DMS153 treated with DMSO at 0.1 percent for 48 hours (cell line): ENCODE measurements around the gene LRMDA.

ENCODE experiments used
- DNase-seq: peaks from one replicate; lab custom pipeline; 2025; ENCODE audit not compliant: unreplicated experiment; lab: John Stamatoyannopoulos, UW

LRMDA gene

DNA sequence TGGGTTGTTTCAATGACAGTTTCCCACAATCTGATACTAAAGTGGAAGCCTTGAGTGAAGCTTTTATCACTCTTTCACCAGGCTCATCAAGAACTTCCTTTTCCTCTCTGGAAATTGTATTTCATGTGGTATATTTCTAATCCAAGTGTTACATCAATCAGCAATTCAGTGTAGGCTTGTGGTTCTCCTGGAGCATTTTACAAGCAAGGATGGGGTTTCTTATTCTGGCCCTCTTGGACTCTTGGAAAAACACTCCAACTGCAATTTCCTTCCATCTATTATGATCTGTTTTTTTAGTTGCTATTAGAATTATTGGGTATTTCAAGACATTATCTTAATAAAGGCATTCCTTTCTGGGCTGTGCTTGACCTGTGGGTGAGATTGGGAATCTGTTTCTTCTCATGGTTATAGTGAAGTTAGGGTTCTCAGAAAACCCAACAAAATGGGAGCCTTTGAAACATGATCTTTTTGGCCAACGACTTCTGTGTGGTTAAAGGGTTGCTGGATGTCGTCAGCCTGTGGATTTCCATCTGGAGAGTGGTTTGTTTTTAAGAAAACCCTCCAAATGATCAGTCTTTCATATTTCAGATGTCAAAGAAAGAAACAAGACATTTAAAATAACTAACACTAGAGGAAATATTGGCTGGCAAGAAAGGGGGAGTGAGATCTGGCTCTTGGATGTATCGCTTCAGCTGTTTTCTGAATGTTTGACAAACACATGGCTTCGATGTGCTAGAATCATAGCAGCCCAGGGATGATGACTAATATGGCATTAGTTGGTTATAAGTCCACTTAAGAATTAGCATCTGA lies 540.2 kb downstream of the LRMDA start:
- DNase-seq: no peak

DNA sequence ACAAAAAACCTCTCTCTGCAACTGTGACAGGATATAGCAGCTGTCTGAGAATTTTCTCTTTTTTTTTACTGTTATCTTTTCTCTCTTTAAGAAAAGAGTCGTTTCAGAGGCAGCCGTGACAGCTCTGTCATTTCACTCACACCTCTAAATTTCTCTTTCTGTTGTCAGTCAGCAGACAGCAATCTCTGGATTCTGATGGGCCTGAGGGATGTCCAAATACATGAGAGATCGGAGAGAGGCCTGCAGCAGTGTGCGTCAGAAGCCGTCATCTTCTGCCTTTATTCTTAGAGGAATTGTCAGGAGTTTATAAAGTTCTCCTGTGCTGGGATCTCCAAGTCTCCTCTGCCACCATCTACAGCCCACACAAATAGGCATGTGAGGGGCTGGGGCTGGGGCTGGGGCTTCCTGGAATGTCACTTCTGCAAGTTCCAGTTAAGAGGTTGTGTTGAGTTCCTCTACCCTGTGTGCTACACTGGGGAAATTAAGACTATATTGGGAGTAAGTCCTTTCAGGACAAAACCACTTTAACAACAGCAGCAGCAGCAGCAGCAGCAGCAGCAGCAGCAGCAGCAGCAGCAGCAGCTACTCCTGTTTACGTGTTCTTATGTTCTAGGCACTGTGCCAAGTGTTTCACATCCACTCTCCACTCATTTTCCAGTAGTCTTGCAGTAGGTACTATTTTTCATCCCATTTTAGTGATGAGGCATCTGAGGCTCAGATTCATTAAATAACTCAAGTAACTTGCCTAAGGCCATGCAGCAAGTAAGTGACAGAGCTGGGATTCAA lies 541.3 kb downstream of the LRMDA start:
- DNase-seq: peak; percentile 49

DNA sequence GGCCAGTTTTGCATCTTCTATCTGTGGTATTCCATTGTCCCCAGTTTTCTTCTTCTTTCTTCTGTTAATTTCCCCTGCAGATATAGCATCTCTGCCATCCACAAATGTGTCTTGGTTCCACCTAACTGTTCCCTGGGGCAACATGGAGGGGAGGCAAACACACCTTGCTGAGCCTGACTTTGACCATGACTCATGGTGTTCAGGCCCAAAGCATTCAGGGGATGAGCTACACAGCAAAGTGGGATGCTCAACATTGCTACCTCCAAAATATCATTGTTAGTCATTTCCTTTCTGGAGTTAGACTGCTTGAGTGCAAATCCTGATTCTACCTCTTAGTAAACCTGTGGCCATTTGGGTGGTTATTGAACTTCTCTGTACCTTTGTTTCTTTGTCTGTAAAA lies 542.7 kb downstream of the LRMDA start:
- DNase-seq: no peak

DNA sequence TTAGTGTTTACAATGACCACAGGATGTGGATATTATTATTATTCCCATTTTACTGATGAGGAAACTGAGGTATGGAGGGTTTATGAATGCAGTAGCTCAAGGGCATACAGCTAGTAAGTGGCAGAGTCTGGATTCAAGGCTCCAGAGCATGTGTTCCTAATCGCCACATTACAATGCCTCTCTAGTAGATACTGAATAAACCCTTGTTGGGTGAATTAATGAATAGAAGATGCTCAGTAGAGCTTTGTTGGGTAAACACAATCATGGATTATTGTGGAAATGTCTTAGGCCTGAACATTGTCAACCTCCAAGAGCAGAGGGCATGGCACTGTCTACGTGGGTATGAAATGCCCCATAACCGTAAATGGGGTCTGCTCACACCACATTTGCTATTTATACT lies 545.3 kb downstream of the LRMDA start:
- no peak for DNase-seq

DNA sequence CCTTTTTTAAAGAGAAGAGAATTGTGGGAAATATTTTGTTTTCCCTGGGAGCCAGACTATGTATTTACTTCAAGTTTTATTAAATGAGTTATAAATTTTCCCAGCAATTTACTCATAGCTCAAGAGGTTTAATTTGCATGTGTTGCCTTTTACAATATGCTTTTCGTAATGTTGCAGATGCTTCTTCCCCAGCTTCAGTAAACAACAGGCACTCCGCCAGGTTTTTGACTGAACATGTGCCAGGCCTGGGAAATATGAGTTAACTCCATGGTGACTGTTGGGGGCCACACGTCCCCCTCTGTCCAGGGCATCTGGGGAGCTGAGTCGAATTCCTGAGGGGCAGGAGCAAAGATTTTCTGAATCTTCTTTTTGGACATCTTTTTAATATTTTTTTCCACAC lies 545.7 kb downstream of the LRMDA start:
- DNase-seq: no peak

DNA sequence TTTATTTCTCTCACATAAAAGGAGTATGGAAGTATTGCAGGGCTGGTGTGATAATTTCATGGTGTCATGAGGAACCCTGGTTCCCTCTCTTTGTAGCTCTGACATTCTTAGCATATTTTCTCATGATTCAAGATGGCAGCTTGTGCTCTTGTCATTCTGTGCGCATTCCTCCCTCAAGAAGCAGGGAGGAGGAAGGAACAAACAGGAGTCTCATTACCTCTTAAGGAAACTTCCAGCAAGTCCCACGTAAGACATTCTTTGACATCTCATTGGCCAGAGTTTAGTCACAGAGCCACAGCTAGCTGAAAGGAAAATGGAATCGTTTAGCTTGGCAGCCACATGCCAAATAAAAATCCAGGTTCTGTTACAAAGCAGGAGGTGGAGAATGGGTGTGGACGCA lies 546.8 kb downstream of the LRMDA start:
- DNase-seq: no peak

DNA sequence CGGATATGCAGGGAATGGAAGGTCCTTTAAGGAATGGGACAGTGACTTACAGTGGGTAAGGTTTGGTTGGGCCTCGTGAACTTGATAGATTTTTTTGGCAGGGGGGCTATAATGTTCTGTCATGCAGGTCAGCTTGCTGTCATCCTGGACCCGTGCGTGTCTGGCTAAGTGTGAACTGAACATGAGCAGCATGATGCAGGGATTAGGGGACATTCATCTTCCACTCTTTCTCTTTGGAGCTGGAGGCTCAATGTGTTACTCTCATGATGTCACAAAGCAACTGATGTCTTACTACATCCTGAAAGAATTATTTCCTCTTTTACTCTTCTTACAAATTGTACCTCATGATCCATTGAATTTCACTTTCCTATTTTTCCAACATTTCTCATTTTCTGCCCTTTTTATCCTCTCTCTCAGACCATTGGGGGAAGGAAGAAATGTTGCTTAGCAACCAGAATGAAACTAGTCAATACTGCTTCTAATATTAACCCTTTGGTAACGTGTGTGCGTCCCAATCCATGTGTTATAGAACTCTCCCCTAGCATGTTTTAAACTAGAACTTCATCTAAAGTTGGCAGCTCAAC lies 549.1 kb downstream of the LRMDA start:
- no peak for DNase-seq

DNA sequence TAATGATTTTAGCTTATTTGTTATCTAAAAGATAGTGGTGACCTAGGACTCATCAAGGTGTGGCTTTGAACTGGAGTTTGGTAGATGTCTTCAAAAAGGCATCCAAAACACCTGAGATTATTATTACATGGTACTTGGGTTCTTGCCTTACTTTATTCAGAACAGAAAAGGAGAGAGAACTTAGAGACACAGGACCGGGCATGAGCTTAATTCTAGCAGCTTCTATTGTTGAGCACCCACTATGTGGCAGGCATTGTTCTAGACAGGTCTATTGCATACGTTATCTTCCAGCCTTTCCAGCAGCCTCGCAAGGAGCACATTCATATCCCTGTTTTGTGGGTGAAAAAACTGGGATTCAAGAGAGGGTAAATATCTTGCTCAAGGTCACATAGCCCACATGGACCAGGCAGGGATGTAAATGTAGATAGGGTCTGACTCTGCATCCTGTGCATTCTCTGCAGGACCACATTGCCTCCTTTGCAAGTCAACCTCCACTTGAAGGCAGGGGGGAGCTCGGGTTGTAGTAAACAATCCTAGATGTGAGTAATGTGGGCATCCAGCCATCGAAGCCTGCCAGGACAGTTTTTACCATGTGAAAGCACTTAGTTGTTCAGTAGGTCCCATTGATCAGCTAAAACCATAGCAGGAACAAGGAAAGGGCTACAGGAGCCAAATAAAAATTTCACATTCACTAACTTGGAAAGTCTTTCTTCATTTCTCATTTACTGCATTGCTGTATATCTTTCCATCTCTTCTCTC lies 551.4 kb downstream of the LRMDA start:
- DNase-seq: no peak

DNA sequence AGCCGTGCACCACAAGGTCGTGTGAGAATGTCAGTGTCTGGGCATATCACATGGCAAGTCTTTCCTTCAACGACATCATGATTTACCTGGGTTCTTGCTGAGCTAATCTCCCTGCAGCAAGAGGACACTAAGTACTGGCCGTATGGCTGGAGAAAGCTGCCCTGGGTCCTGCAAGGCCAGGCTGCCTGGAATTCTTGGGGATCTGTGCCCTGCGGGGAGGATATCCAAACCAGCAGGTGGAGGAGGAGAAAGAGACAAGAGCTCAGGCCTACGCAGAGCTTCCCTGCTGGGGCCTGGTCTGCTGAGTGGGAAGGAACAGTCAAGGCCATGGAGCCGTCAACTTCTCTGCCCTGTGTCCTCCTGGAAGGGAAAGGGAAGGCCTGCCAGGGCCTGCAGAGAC lies 552.6 kb downstream of the LRMDA start:
- no peak for DNase-seq

DNA sequence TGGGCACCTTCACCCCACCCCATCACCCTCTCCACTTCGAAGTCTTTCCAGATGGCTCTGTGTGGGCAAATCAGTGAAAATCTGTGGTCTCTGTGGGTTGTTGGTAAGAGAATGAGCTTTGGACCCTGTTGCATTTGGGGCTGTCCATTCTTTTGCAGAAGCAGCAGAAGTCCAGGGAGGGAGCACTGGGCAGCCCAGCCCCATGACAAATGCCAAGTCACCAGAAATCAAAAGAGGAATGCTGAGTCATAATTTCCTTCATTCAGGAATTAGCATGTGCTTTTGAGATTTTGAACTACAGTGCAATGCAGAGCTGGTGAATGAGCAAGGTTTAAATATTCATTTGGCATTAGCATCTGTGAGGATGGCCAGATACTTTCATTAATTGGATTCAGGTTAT lies 556.2 kb downstream of the LRMDA start:
- DNase-seq: no peak

DNA sequence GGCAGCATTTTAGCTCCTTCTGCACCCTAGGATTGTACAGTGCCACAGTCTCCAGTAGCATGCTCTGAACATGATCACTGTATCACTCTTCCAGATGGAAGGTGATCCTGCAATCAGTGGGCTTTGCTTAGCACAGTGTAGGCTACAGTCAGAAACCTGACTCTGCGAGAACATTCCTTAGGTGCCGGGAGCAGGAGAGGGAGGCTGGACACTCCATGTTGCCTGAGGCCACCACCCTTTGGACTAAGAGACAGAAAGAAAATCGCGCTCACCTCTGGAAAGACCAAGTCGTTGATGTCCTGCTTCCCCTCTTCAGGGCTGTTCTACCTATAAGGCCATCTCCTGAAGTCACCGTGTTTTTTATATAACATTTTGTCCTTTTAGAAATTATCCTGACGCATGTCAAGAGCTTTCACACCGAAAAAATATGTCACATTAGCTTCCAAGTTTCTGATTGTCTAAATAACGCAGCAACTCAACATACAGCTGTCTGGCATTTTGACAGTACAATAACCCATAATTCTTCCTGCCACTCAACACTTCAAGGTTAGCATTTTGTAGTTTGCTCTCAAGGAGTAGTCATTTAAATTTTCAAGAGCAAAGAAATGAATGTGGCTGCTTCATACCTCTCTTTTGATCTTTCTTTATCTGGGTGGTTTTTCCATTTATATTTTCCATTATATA lies 563.1 kb downstream of the LRMDA start:
- DNase-seq: no peak

DNA sequence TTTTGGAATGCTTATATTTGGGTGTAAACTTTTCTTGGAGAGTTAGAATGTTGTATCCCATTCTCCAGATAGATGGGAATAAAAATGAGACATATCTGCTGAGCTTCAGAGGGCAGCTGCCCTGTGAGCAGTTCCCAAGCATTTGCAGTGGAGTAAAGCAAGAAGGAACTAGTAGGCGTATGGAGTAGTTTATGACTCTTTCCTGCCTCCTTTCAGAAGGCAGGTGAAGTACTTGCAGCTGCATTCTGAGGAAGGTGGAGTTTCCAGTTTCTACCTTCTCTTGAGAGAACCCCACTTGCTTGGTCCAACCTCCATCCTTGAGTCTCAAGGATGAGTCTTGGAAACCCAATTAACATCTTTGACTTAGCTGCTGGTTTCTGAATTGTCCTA lies 563.6 kb downstream of the LRMDA start:
- no peak for DNase-seq

DNA sequence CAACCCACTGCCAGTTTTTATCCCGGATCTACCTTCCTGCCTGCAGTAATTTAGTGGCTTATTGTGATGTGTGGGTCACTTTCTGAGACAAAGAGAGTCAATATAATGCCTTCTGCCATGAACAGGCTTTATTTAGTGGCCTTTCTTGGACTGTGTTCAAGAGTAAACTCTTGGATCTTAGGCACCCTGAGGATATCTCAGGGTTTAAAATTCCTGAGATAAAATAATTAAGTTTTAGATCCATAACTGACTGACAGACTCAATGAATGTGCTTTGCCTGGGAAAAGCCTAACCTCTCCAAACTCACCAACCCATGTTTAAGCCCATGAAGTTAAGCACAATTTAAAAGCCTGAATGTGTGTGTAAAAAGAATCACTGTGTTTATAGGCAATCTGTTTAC lies 564.3 kb downstream of the LRMDA start:
- DNase-seq: no peak

DNA sequence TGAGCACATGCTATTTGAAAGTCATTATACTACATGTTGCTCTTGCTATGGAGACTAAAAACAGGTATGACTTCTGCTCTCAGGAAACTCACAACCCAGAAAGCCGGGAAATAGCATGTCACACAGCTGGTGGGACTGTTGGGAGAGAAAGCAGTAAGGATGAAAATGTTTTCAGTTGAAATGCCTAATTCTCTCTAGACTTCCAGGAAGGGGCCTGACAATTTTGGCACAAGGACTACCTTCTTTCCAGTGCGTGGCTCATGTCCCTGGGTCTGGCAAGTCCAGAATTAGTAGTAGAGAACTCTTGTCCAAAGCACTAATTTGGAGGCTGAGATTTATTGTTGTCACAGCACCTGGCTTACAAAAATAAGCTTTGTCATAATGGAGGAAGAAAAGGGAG lies 567.6 kb downstream of the LRMDA start:
- no peak for DNase-seq

DNA sequence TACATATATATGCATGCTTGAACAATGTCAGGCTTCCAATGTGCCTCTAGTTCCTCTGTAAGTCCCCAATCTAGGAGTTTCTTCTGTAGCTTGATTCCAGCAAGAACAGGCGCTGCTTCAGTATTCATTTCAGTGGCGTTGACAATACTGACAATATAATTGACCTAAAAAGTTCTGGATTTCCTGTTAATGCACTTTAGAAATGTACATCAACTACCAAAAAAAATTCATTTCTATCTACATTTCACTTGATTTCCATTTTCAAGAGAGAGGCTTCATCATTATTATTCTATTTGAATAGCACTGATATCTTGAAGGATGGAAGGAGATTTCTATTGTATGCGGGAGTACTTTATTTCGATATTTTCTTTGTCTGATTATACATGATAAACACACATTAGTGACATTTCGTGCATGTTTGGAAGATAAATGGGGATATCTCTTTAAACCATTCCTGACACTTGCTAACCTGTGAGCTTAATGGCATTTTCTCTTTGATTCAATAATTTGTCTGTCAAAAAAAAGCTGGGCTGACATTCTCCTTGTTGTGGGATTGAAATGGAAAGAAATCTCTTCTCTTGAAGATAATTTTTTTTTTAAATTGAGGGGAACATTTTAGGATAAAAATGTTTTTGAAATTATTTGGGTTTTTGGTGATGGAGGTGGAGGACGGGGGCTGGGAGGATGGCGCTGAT lies 568.2 kb downstream of the LRMDA start:
- no peak for DNase-seq

DNA sequence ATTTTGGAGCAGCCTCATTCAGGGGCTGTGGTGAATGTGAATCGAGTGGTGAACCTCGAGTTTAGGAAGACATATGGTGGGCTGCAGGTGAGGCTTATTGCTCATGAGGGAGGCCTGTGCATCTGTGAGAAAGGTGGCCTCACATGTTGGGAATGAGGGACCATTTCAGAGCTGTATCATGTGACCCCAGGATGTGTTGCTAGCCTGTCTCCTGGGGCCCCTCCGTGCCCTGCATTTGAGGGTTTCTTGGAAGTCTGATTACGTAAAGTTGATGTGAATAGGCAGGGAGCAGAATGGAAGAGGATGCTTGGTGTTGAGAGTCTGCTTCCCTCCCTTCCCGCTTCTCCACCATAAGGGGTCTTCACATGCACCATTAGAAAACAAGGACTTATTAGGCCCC lies 569.1 kb downstream of the LRMDA start:
- no peak for DNase-seq

DNA sequence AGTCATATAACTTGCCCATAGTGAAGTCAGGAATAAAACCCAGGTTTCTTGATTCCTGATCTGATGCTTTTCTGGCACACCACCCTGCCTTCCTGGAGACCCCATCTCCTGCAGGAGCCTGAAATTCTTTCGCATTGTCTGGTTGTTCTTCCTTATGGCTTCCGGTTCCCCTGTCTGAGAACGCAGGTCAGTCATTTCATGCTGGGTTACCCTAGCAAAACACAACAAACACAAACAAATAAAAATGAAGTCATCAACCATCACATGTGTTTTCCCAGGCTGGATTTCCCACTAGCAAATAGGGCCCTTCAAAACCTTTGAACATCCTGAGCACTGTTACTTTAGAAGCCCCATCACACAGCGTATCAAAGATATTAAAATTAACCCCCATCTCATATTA lies 569.6 kb downstream of the LRMDA start:
- no peak for DNase-seq

DNA sequence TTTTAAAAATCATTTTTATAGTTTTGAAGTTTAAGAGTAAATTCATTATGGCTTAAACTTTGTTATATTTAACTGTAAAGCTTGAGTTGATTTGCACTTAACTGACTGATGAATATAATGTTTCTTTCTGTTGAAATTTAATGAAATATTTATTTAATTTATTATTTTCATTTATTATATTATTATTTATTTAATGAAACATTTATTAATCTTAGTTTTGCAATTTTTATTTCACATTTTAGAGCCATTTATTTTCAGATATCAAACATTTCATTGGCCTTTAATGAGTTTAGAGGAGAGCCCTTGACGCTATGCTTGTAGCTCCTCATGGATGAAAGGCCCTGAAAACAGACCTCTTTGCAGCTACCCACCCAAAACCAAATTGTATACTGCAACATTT lies 570.0 kb downstream of the LRMDA start:
- DNase-seq: no peak

DNA sequence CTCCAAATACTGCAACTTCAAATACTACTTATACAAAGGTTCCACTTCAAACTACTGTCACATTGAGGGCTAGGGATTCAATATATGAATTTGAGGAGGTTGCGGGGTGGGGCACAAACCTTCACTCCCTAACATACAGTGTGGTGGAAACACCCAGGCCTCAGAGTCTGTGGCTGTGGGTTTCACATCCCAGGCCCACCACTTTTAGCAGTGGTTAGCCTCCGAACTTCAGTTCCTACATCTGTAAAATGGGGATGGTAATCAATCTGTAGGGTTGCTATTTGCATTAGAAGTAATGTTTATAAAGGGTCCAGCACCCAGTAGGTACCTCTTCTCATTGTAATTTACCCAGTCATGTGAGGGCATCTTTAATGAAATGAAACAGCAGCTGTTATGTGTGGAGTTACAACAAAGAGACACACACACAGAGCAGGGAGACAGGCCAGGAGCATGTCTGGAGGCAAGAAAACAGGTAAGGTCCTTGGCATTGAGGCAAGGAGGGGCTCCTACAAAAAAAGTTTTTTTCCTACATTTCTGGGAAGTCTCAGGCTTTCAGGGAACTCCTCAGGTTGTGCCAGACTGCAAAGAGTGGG lies 570.9 kb downstream of the LRMDA start:
- no peak for DNase-seq

DNA sequence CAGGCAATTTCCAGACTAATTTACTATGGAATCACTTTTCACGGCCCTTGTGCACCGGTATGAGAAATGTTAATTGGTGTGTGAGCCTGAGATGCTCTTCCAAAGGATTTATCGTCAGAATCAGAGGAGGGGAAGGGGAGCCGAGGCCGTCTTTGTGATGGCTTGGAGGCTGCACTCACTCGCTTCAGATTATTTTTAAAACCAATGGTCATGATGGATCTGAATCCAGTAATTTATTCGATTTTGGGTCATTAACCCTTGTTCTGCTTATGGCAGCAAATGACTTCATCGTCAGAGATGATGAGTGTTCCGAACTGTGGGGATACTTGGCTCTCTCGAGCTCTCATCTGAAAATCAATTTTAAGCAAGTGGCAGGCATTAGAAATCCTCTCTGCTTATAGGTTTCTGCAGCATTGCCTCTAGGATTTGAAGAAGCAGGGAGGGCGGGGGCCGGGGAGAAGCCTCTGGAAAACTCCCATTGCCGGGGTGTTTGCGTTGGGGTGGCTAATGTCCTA lies 576.3 kb downstream of the LRMDA start:
- no peak for DNase-seq
